AG20443 (cell line): Measurements from ENCODE around the gene FAM118B.

ENCODE experiments used
- DNase-seq: peaks from one replicate; pipeline ENCODE4 v3.0.0; 2012; ENCODE audit warnings: low spot score, mixed read lengths

The FAM118B gene

GRCh38 chr11:126311401-126312291 lies 100.1 kb downstream of the FAM118B start:
- no peak for DNase-seq
